ENCODE results near the gene SRSF10.

Gene SRSF10

GRCh38 chr1:23977854-23978191 is 2.3 kb downstream of the SRSF10 start:
- no peak for DNase-seq (ENCODE audit: low read depth)
- TF ChIP-seq CTCF (IDR thresholded peaks at IDR 0.05; ENCODE audit: low read depth, low read length, missing control alignments), result no peak
- H3K4me3 ChIP-seq (ENCODE audit: low read depth, low read length), result peak overlapping the region; percentile 15; the same call in 1 of the 2 replicates

GRCh38 chr1:23977187-23977853 is 2.8 kb downstream of the SRSF10 start:
- H3K4me3 ChIP-seq (ENCODE audit: low read depth, low read length), result peak overlapping the region; percentile 15
- TF ChIP-seq CTCF (IDR thresholded peaks at IDR 0.05; ENCODE audit: low read depth, low read length, missing control alignments), result no peak
- DNase-seq (ENCODE audit: low read depth), result no peak

GRCh38 chr1:23967871-23968270 is 12.3 kb downstream of the SRSF10 start:
- no peak for TF ChIP-seq CTCF (IDR thresholded peaks at IDR 0.05; ENCODE audit: low read depth, low read length, missing control alignments)
- H3K4me3 ChIP-seq (ENCODE audit: low read depth, low read length), result no peak overlapping the region
- no peak for DNase-seq (ENCODE audit: low read depth)

- DNase-seq (ENCODE audit: low read depth), result no peak
- H3K4me3 ChIP-seq (ENCODE audit: low read depth, low read length), result no peak overlapping the region
- no peak for TF ChIP-seq CTCF (IDR thresholded peaks at IDR 0.05; ENCODE audit: low read depth, low read length, missing control alignments)
Measured at GRCh38 chr1:23966973-23967493, 13.1 kb downstream of the SRSF10 start.

- DNase-seq (ENCODE audit: low read depth), result no peak
- no peak overlapping the region; the same call in 1 of the 2 replicates for H3K4me3 ChIP-seq (ENCODE audit: low read depth, low read length)
- TF ChIP-seq CTCF (IDR thresholded peaks at IDR 0.05; ENCODE audit: low read depth, low read length, missing control alignments), result no peak
Measured at GRCh38 chr1:23964790-23965740, 15.1 kb downstream of the SRSF10 start.

- DNase-seq (ENCODE audit: low read depth), result no peak
- TF ChIP-seq CTCF (IDR thresholded peaks at IDR 0.05; ENCODE audit: low read depth, low read length, missing control alignments), result no peak
- H3K4me3 ChIP-seq (ENCODE audit: low read depth, low read length), result no peak overlapping the region; the same call in 1 of the 2 replicates
Measured at GRCh38 chr1:23964235-23964668, 15.9 kb downstream of the SRSF10 start.

Data from GM12864 (cell line).